Measurements from ENCODE around the gene DIAPH3.

The DIAPH3 gene

DNA sequence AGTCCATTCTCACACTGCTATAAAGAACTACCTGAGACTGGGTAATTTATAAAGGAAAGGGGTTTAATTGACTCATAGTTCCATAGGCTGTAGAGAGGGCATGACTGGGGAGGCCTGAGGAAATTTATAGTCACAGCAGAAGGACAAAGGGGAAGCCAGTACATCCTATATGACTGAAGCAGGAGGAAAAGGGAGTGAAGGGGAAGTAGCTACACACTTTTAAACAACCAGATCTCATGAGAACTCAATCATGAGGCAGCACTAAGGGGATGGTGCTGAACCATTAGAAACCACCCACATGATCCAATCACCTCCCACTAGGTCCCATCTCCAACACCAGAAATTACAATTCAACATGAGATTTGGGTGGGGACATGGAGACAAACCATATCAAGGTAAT, 209.1 kb downstream of the DIAPH3 start:
- ChIA-PET POLR2A (no interaction called here), CTCF (interaction anchor here (1.0 kb wide), 1 partner anchor 11 kb away, joined by 3 read pairs; no protein-coding TSS in a partner anchor)
- no peak for TF ChIP-seq CTCF (IDR thresholded peaks at IDR 0.05; ENCODE audit: control extremely low read depth, extremely low read depth, low read depth, missing control alignments)
- DNase-seq (ENCODE audit: extremely low spot score), result no peak

DNA sequence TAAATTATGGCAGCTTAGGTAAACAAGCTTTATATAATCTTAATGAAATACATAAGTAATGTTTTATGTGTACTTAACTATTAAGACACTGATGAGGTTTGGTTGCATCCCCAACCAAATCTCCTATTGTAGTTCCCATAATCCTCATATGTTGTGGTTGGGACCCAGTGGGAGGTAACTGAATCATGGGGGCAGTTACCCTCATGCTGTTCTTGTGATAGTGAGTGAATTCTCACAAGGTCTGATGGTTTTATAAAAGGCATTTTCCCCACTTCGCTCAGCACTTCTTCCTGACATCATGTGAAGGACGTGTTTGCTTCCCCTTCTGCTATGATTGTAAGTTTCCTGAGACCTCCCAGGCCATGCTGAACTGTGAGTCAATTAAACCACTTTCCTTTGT, 212.7 kb downstream of the DIAPH3 start:
- CTCF ChIA-PET, result interaction anchor here (0.9 to 5.9 kb wide), 4 partner anchors 10 to 44 kb away, joined by 5 to 27 read pairs (median 7); no protein-coding TSS in a partner anchor
- DNase-seq (ENCODE audit: extremely low spot score), result no peak
- POLR2A ChIA-PET, result no interaction called here

GRCh38 chr13:59950266-59950665, 213.5 kb downstream of the DIAPH3 start:
- CTCF ChIA-PET, result interaction anchor here (0.9 to 5.9 kb wide), 4 partner anchors 11 to 43 kb away, joined by 5 to 27 read pairs (median 7); no protein-coding TSS in a partner anchor
- no peak for DNase-seq (ENCODE audit: extremely low spot score)
- POLR2A ChIA-PET, result no interaction called here
- TF ChIP-seq CTCF (IDR thresholded peaks at IDR 0.05; ENCODE audit: control extremely low read depth, extremely low read depth, low read depth, missing control alignments), result no peak

More for the DNA sequence above, 212.7 kb downstream of the DIAPH3 start:
- TF ChIP-seq CTCF (IDR thresholded peaks at IDR 0.05; ENCODE audit: control extremely low read depth, extremely low read depth, low read depth, missing control alignments), result no peak

- TF ChIP-seq CTCF (IDR thresholded peaks at IDR 0.05; ENCODE audit: control extremely low read depth, extremely low read depth, low read depth, missing control alignments), result no peak
- ChIA-PET POLR2A (no interaction called here), CTCF (interaction anchor here (1.4 to 5.9 kb wide), 2 partner anchors 10 to 13 kb away, joined by 4 to 27 read pairs; no protein-coding TSS in a partner anchor)
- DNase-seq (ENCODE audit: extremely low spot score), result no peak
Measured at GRCh38 chr13:59948686-59949085, 215.0 kb downstream of the DIAPH3 start.

DNA sequence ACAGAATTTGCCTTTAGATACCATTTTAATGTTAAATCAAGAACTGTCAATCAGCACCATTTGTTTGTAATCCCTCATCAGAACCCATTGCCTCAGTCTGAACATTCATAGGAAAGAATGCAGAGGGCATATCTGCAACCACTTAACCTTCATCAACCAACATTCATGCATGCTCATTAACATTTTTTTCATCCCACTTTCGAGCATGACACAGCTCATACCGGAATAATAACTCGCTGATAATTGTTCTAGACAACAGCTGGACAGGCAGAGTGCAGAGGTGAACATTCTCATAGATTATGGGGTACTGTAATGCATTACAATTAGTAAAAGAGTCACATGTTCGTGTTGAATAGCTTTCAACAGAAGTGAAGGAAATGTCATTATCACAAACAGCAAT, 216.8 kb downstream of the DIAPH3 start:
- DNase-seq (ENCODE audit: extremely low spot score), result no peak
- ChIA-PET CTCF (interaction anchor here (1.3 to 5.9 kb wide), 3 partner anchors 9 to 16 kb away, joined by 3 to 27 read pairs (median 5); no protein-coding TSS in a partner anchor), POLR2A (no interaction called here)
- no peak for TF ChIP-seq CTCF (IDR thresholded peaks at IDR 0.05; ENCODE audit: control extremely low read depth, extremely low read depth, low read depth, missing control alignments)

- CTCF ChIA-PET, result interaction anchor here (0.8 kb wide), 1 partner anchor 16 kb away, joined by 3 read pairs; no protein-coding TSS in a partner anchor
- POLR2A ChIA-PET, result no interaction called here
- DNase-seq (ENCODE audit: extremely low spot score), result no peak
- no peak for TF ChIP-seq CTCF (IDR thresholded peaks at IDR 0.05; ENCODE audit: control extremely low read depth, extremely low read depth, low read depth, missing control alignments)
Measured at GRCh38 chr13:59931621-59932020, 232.1 kb downstream of the DIAPH3 start.

All from GM10248 (cell line).